K562 (cell line): ENCODE measurements around the gene BPTF. TPM values are rescaled to one million over a fixed set of nuclear protein-coding genes. Genes with fewer than 3 reads are reported as not detected.

Experiments
- ARID3A ChIP-seq: IDR thresholded peaks from 2 replicates; pipeline ENCODE4 v1.6.1; 2012; ENCODE audit warnings: low read depth, low read length, improper control_type of control experiment, borderline replicate concordance
- ASH1L ChIP-seq: fragments of 450-650 bp; IDR thresholded peaks from 2 replicates; pipeline ENCODE4 v1.6.1; 2018; ENCODE audit warnings: borderline replicate concordance, mild to moderate bottlenecking, low read depth; ENCODE audit not compliant: partially characterized antibody
- C11orf30 ChIP-seq: fragments of 450-650 bp; IDR thresholded peaks from 2 replicates; pipeline ENCODE4 v1.6.1; 2016; ENCODE audit warnings: low read depth, mild to moderate bottlenecking
- HBP1 ChIP-seq: fragments of 450-650 bp; formaldehyde crosslinking; IDR thresholded peaks from 2 replicates; pipeline ENCODE4 v1.4.0; 2022; ENCODE audit warnings: missing genetic modification characterization
- KHSRP ChIP-seq: fragments of 450-650 bp; IDR thresholded peaks from 2 replicates; pipeline ENCODE4 v1.6.1; 2017
- NR2C1 ChIP-seq, 2 experiments: fragments of 450-650 bp; IDR thresholded peaks; 2 replicates each; pipeline ENCODE4 v1.6.1; 2017; ENCODE audit warnings: mild to moderate bottlenecking in 2 of 2, antibody characterized with exemption in 1 of 2, inconsistent platforms in 1 of 2, missing compliant biosample characterization in 1 of 2, missing genetic modification characterization in 1 of 2
- PCBP1 ChIP-seq: fragments of 200-400 bp; formaldehyde crosslinking; IDR thresholded peaks from 2 replicates; pipeline ENCODE4 v1.6.1; 2018; ENCODE audit warnings: mild to moderate bottlenecking, low read depth, low read length; ENCODE audit not compliant: poor library complexity, severe bottlenecking
- PML ChIP-seq: IDR thresholded peaks from 2 replicates; pipeline ENCODE4 v1.6.1; 2012; ENCODE audit warnings: low read length, inconsistent platforms
- PRPF4 ChIP-seq: fragments of 200-400 bp; formaldehyde crosslinking; IDR thresholded peaks from one replicate; pipeline ENCODE4 v1.6.1; 2017; ENCODE audit warnings: low read length, low read depth, mild to moderate bottlenecking; ENCODE audit not compliant: insufficient read depth, poor library complexity, severe bottlenecking
- RHOXF2B ChIP-seq: fragments of 250-450 bp; sonication (Bioruptor Pico); conservative IDR thresholded peaks from 2 replicates; pipeline ENCODE4 v1.5.1; 2021
- SIX5 ChIP-seq, 2 experiments: IDR thresholded peaks; 2 replicates each; pipeline ENCODE4 v1.6.1; 2011; ENCODE audit warnings: low read length in 2 of 2, borderline replicate concordance in 1 of 2, low read depth in 1 of 2, mild to moderate bottlenecking in 1 of 2, moderate library complexity in 1 of 2; ENCODE audit not compliant: insufficient read depth in 1 of 2
- TEAD1 ChIP-seq, 2 experiments: fragments of 450-650 bp in 1 of 2; sonication (generic) in 1 of 2; formaldehyde crosslinking; IDR thresholded peaks; 2 replicates each; pipeline versions ENCODE4 v1.4.0 to v1.8.0; 2020 to 2022; ENCODE audit warnings: mild to moderate bottlenecking in 2 of 2, missing genetic modification reagents in 1 of 2
- TSHZ1 ChIP-seq: fragments of 250-450 bp; sonication (Bioruptor Pico); IDR thresholded peaks from 2 replicates; pipeline ENCODE4 v1.4.0; 2020; ENCODE audit warnings: mild to moderate bottlenecking, moderate library complexity
- ZEB2 ChIP-seq: fragments of 450-650 bp; IDR thresholded peaks from 2 replicates; pipeline ENCODE4 v1.6.1; 2016
- ZNF609 ChIP-seq: sonication (generic); formaldehyde crosslinking; IDR thresholded peaks from 2 replicates; pipeline ENCODE4 v1.8.1; 2023; ENCODE audit warnings: missing genetic modification reagents, mild to moderate bottlenecking, borderline replicate concordance
- ZNF76 ChIP-seq: fragments of 250-450 bp; sonication (Bioruptor Pico); IDR thresholded peaks from 2 replicates; pipeline ENCODE4 v1.4.0; 2020; ENCODE audit warnings: mild to moderate bottlenecking, moderate library complexity, borderline replicate concordance
- ZSCAN29 ChIP-seq: fragments of 450-650 bp; IDR thresholded peaks from 2 replicates; pipeline ENCODE4 v1.6.1; 2017
- polyA plus RNA-seq, 8 experiments: library from polyadenylated mRNA; depleted of rRNA in 4 of 8; stranded (reverse) in 5 of 8; unstranded in 3 of 8; fragments of >200 nt; fragmentation: Nextera tagmentation in 2 of 8; fragmentation: Illumina TruSeq in 1 of 8; extraction: Ambion mirVana in 2 of 8; extraction: Trizol in 1 of 8; gene quantifications; 2 replicates each; pipeline versions ENCODE4 v1.2.1 to v1.2.3, GENCODE V29; 2011 to 2014; ENCODE audit warnings: inconsistent platforms in 1 of 8, missing spikeins in 1 of 8
- total RNA-seq, 7 experiments: library from RNA; depleted of rRNA in 6 of 7; stranded (reverse); fragments of >200 nt in 6 of 7; fragmentation: Illumina TruSeq in 2 of 7; extraction: Trizol in 2 of 7; gene quantifications; 2 replicates each; pipeline versions ENCODE4 v1.2.1 to v1.2.3, GENCODE V29; 2011 to 2021; ENCODE audit warnings: low replicate concordance in 1 of 7

Gene BPTF
- total and polyA plus RNA-seq, 9 of the 15 experiments (the other 6 are each of a cell fraction or from before 2014, with no cell fraction given), result 12.5 to 52.1 (median 26.9) TPM

GRCh38 chr17:68011199-68011665, 185.9 kb downstream of the BPTF start (continued):
- TF ChIP-seq HBP1 (CRISPR knock-in tag) (0 out of 2 replicates have a peak, but pooled peaks have one; percentile 27), RHOXF2B (CRISPR knock-in tag) (no peak), TEAD1 (CRISPR knock-in tag; IDR thresholded peaks at IDR 0.05) (no peak), C11orf30 (no peak), ZEB2 (0 out of 2 replicates have a peak, but pooled peaks have one; percentile 17), ZNF609 (CRISPR knock-in tag) (no peak), ASH1L (no peak), SIX5 (IDR thresholded peaks at IDR 0.05; ENCODE audit: borderline replicate concordance in 1 of 2, insufficient read depth in 1 of 2, low read depth in 1 of 2, low read length in 2 of 2) (no peak), ARID3A (no peak), KHSRP (no peak), TSHZ1 (CRISPR knock-in tag) (no peak), PRPF4 (no peak), NR2C1 (IDR thresholded peaks at IDR 0.05) (peak; percentile 80), NR2C1 (tag; IDR thresholded peaks at IDR 0.05) (peak; percentile 84), PCBP1 (no peak), PML (no peak), ZSCAN29 (no peak), ZNF76 (CRISPR knock-in tag) (no peak)
